Astrocyte of the cerebellum (primary cell): ENCODE data around the gene KIF1A.

Source experiments
- DNase-seq: peaks from one replicate; pipeline ENCODE4 v3.0.0-alpha.2; 2011; ENCODE audit warnings: low read depth
- H3K4me3 ChIP-seq: 2 replicates; pipeline ENCODE4 v1.5.1; 2011; ENCODE audit warnings: mild to moderate bottlenecking, low read depth, low read length, moderate library complexity
- in situ Hi-C: cut with HindIII; loops from 2 replicates; pipeline ENCODE4 v1.10.0; 2017; ENCODE audit warnings: low sequenced_read_pairs
- TF ChIP-seq, protein P1 (sequence below): IDR thresholded peaks from 2 replicates; pipeline ENCODE4 v1.5.1; 2012; ENCODE audit warnings: low read length, low read depth, moderate library complexity, mild to moderate bottlenecking; ENCODE audit errors: missing control alignments

Gene KIF1A

DNA sequence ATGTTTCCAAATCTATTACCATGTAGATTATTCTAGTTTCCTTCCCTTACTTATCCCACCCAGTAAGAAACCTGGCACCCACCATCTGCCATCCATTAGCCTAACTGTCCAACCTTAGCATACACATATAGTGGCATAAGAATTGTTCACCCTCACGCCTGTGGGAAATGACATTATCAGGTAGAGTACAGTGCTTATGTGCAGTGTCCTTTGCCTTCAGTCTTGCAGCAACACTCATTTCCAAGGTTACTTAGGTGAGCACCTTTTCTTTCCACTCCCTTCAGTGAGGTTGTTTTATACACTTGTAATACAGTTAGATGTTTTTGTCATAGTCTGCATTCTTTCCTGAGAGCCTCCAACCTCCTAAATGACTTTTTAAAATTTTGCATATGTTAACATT is 155.4 kb downstream of the KIF1A start:
- in situ Hi-C loops, result no loop called here
- TF ChIP-seq, protein P1, sequence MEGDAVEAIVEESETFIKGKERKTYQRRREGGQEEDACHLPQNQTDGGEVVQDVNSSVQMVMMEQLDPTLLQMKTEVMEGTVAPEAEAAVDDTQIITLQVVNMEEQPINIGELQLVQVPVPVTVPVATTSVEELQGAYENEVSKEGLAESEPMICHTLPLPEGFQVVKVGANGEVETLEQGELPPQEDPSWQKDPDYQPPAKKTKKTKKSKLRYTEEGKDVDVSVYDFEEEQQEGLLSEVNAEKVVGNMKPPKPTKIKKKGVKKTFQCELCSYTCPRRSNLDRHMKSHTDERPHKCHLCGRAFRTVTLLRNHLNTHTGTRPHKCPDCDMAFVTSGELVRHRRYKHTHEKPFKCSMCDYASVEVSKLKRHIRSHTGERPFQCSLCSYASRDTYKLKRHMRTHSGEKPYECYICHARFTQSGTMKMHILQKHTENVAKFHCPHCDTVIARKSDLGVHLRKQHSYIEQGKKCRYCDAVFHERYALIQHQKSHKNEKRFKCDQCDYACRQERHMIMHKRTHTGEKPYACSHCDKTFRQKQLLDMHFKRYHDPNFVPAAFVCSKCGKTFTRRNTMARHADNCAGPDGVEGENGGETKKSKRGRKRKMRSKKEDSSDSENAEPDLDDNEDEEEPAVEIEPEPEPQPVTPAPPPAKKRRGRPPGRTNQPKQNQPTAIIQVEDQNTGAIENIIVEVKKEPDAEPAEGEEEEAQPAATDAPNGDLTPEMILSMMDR, result no peak
- DNase-seq, result no peak
- no peak overlapping the region for H3K4me3 ChIP-seq
